ENCODE data around the gene NARS2.
"Not testable (repeated sequence)": the region's sequence is repeated elsewhere in the genome, so short reads cannot be mapped to it uniquely, and the experiment has no call there.

Gene NARS2

GRCh38 chr11:78540256-78540655 is 34.4 kb downstream of the NARS2 start:
- DNase-seq = no peak

DNA sequence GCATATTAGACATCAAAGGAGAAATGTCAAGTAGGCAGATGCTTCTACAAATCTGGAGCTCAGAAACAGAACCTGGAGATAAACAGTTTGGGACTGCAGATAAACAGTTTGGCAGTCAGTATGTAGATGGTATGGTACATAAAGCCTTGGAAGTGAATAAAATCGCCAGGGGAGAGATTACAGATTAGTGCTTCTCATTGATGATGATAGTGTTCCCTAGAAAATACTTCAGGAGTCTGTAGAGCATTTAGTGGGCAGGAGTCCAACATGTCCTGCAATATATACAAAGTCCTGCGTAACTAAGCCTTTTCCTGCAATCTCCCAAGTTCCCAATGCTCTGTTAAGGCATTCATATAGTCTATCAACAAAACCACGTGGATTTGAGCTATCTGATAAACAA is 35.2 kb downstream of the NARS2 start:
- DNase-seq = no peak

GRCh38 chr11:78536933-78537332 is 37.7 kb downstream of the NARS2 start:
- DNase-seq = no peak

DNA sequence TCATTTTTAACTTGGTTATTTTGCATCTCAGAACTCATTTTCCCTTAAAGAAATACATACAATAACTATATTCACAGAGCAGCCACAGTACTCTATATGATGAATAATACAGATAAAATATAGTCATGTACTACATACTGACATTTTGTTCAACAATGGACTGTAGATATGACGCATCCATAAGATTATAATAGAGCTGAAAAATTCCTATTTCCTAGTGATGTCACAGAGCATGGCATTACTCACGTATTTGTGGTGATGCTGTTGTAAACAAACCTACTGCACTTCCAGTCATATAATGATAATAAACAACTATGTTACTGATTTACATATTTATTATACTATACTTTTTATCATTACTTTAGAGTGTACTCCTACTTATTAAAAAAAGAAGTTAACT is 38.7 kb downstream of the NARS2 start:
- DNase-seq = no peak

GRCh38 chr11:78535027-78535426 is 39.6 kb downstream of the NARS2 start:
- no peak for DNase-seq

- no peak for DNase-seq
Observed at GRCh38 chr11:78533399-78533798, 41.3 kb downstream of the NARS2 start.

- DNase-seq = no peak
Observed at GRCh38 chr11:78532991-78533390, 41.7 kb downstream of the NARS2 start.

DNA sequence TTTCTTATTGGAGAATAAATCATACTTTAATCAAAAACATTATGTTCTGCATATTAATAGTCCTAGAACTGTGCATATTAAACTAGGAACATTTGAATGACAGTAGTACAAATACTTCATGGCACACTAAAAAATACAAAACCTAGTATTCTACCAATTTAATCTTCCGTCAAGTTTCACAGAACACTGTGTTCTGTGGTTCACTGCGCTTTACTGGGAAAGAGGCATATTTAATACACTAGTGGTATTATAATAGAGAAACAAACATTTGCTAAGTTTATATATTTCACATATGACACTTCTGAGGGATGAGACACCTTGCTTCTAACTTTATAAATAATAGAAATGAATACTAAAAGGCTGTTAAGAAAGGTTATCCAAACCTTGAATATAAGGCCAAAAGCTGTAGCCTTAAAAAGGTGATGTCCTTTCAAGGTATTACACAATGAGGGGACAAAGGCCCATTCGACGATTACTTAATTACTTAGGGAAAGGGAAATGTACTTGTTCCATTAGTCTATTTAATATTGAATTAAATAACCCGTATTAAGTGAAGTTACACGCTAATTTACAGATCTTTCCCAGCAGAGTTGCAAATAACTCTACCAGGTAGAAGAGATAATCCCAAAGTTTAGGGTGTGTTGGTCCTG is 48.0 kb downstream of the NARS2 start:
- DNase-seq = no peak

GRCh38 chr11:78525720-78526119 is 48.9 kb downstream of the NARS2 start:
- no peak for DNase-seq

DNA sequence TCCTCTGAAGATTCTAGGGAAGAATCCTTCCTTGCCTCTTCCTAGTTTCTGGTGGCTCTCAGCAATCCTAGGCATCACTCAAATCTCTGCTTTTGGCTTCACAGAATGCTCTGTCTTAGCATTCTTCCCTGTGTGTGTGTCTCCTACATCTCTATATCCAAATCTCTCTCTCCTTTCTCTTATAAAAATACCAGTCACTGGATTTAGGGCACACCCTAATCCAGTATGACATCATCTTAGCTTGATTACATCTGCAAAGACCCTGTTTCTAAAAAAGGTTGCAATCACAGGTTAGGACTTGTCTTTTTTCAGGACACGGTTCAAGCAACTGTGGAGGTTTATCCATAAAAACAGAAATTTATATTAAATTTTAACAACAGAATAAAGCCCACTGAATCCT is 54.4 kb downstream of the NARS2 start:
- no peak for DNase-seq

GRCh38 chr11:78516281-78516680 is 58.4 kb downstream of the NARS2 start:
- DNase-seq = no peak

- no peak for DNase-seq
Observed at GRCh38 chr11:78514922-78515502, 59.7 kb downstream of the NARS2 start.

- not testable (repeated sequence) for DNase-seq
Observed at GRCh38 chr11:78513085-78513484, 61.6 kb downstream of the NARS2 start.

DNA sequence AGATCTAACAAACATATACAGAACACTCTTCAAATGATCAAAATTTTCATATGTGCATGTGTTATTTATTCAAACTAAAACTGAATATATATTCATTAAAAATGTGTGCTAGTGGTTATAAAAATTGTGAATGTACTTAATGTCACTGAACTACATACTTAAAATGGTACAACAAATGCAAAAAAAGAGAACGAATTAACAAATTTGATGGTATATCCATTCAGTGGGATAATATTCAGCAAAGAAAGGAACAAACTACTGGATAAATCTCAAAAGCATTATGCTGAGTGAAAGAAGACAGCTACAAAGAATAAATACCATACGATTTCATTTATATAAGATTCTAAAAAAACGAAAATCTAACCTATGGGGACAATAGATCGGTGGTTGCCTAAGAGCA is 64.1 kb downstream of the NARS2 start:
- no peak for DNase-seq

DNA sequence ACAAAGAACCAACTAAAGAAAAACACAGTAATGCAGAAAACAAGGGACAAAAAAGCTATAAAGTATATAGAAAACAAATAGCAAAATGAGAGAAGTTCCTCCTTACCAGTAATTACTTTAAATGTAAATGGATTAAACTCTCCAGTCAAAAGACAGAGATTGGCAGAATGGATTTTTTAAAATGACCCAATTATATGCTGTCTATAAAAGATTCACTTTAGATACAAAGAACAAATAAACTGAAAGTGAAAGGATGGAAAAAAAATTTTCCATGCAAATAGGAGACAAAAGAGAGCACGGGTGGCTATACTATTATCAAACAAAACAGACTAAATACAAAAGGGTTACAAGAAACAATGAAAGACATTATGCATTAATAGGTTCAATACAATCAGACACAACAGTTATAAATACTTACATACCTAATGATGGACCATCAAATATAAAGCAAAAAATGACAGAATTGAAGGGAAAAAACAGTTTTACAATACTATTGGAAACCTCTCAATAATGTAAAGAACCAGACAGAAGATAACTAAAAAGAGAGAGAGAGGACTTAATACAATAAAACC is 64.6 kb downstream of the NARS2 start:
- DNase-seq = no peak

GRCh38 chr11:78504708-78505107 is 70.0 kb downstream of the NARS2 start:
- DNase-seq = no peak

- no peak for DNase-seq
Observed at GRCh38 chr11:78504181-78504580, 70.5 kb downstream of the NARS2 start.

- no peak for DNase-seq
Observed at GRCh38 chr11:78499971-78500370, 74.7 kb downstream of the NARS2 start.

DNA sequence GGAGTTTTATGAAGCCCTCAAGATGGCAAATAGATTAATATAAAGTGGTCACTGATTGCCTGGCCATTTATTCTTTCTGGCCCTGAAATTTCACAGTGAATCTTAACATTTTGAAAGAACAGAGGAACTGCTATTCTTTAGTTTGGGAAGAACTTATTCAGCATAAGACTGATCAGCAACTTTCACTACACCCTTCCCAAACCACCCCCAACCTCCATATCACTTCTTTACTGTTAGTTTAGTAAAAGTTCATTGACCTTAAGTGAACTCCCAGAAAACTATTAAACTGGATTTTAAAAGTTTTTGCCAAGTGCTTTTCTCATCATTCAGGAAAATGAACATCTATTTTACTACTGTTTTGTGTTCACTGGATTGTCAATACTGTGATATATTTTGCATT is 77.4 kb downstream of the NARS2 start:
- DNase-seq = no peak

GRCh38 chr11:78493413-78493975 is 81.2 kb downstream of the NARS2 start:
- DNase-seq = no peak

DNA sequence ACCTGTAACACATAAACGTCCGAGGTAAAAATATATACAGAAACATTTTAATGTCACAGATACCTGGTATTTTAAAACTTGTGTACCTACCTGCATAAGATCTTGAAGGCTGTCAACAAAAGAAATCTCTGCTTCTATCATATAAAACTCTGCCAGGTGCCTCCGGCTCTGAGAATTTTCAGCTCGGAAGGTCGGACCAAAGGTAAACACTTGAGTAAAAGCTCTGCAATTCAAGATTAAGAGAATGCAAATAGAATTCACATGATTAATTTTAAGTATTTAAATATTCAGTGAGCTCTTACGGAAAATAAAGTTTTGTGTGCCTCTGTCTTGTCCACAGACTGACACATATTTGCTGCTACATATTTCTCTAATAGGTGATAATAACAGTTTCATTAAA is 81.7 kb downstream of the NARS2 start:
- DNase-seq = no peak

DNA sequence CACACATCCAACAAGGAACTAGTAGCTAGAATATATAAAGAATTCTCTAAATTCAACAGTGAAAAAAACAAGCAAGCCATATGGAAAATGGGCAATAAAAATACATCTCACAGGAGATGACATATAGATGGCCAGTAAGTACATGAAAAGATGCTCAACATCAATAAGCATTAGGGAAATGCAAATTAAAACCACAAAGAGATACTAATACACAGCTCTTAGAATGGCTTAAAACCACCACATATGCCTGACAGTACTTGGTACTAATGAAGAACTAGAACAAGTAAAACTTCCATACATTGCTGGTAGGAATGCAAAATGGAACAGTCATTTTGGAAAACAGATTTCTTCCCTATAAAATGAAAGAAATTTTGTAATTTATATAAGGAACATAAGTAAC is 85.5 kb downstream of the NARS2 start:
- no peak for DNase-seq

DNA sequence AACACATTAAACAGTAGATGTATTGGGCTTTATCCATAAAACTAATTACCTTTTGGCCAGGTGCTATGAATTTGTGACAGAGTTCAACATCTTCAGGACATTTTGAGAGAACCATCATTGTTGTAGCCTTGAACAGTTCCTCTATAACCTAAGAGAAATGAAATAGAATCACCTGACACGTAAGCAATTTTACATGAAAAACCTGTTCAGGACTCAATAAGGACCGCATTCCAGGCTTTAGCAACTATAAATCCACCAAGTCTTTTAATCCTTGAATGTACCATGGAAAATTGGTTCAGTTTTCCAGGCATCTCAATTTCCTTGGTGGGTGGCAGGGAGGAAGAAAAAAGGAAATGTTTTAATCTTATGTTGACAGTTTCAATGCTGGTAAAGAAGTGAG is 96.1 kb downstream of the NARS2 start:
- DNase-seq = no peak

DNA sequence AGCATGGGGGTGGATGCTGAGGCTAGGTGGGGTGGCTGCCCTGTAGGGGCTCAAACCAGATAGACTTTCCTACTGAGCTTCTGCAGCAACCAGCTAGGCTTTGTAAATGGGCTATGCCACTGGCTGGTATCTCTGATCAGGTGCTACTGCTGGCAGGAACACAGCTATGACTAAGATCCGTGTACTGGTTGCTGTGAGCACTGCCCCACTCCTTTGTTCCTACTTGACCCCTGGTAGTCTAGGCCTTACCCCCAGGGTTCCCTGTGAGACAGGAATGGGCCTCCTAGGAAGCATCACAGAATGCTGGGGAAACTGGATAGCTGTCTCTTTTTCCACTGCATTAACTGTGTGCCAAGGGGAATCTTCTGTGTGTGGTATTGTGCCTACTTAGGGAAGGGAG is 98.6 kb downstream of the NARS2 start:
- no peak for DNase-seq

DNA sequence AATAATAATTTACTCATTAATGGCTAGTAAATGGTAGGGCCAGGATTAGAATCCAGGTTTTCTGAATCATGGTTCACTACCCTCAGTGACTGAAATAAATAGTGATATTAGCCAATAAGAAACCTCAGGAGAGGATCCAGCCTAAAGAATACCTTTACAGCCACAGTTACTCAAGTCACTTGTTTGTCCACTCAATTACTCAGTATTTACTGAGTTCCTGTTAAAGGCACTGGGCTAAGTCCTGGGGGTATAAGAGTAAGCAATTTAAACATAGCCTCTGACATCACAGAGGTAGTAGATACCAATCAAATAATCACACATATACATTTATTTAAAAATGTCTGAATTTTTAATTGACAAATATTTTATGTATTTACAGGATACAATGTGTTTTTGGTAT is 100.2 kb downstream of the NARS2 start:
- DNase-seq = no peak

Data from activated naive CD4-positive, alpha-beta T cell (primary cell).